Transverse colon (tissue), 4 donors: Measurements from ENCODE around the gene NLGN4X. TPM values are rescaled to one million over a fixed set of nuclear protein-coding genes. Genes with fewer than 3 reads are reported as not detected.
A peak's percentile ranks its signal among the peaks of the same experiment; 100 is the strongest.

ENCODE experiments used
- DNase-seq: peaks from one replicate; pipeline ENCODE4 v3.0.0-alpha.2; 2019
- H3K27ac ChIP-seq, 4 donors: fragments of 200-600 bp; sonication (generic); 2 replicates each; pipeline ENCODE4 v1.5.1; 2016 to 2018; ENCODE audit warnings: inconsistent platforms in 4 of 4
- H3K27me3 ChIP-seq: fragments of 200-600 bp; sonication (generic); 2 replicates; pipeline ENCODE4 v1.5.1; 2017; ENCODE audit warnings: inconsistent platforms
- H3K36me3 ChIP-seq, 4 donors: fragments of 200-600 bp; sonication (generic); 2 replicates each; pipeline ENCODE4 v1.5.1; 2017 to 2019; ENCODE audit warnings: inconsistent platforms in 4 of 4
- H3K4me1 ChIP-seq, 4 donors: fragments of 200-600 bp; sonication (generic); 2 replicates each; pipeline ENCODE4 v1.5.1; 2017 to 2020; ENCODE audit warnings: inconsistent platforms in 4 of 4
- H3K4me3 ChIP-seq, 4 donors: fragments of 200-600 bp; sonication (generic); 1 replicate in 1 of 4; 2 replicates in 3 of 4; pipeline versions ENCODE4 v1.5.1 to v1.6.1; 2017 to 2019; ENCODE audit warnings: inconsistent platforms in 4 of 4
- H3K9me3 ChIP-seq, 2 donors: fragments of 200-600 bp; sonication (generic); 2 replicates each; pipeline ENCODE4 v1.5.1; 2017 to 2019; ENCODE audit warnings: inconsistent platforms in 2 of 2
- CTCF ChIP-seq, 5 experiments: fragments of 200-600 bp in 3 of 5; fragments of 450-650 bp in 2 of 5; sonication (generic) in 3 of 5; IDR thresholded peaks; 1 replicate in 2 of 5; 2 replicates in 3 of 5; pipeline ENCODE4 v1.5.1; 2016 to 2017; ENCODE audit warnings: antibody characterized with exemption in 5 of 5, inconsistent platforms in 3 of 5, mild to moderate bottlenecking in 2 of 5, moderate library complexity in 1 of 5
- EP300 ChIP-seq: sonication (generic); formaldehyde crosslinking; IDR thresholded peaks from one replicate; pipeline ENCODE4 v1.6.1; 2017; ENCODE audit warnings: antibody characterized with exemption, low read depth
- POLR2A ChIP-seq: fragments of 450-650 bp; IDR thresholded peaks from one replicate; pipeline ENCODE4 v1.6.1; 2016; ENCODE audit warnings: antibody characterized with exemption, mild to moderate bottlenecking, moderate library complexity
- POLR2AphosphoS5 ChIP-seq, 3 donors: sonication (generic); formaldehyde crosslinking; IDR thresholded peaks; one replicate each; pipeline ENCODE4 v1.6.1; 2016; ENCODE audit warnings: antibody characterized with exemption in 3 of 3
- WGBS, 2 donors: methylation state at CpG; one replicate each; pipeline ENCODE4 v1.1.5; 2018; ENCODE audit warnings: low coverage in 1 of 2; 5-methylcytosine and 5-hydroxymethylcytosine counted together
- in situ Hi-C, 4 donors: fragments of 200-750 bp; cut with MboI; loops; one replicate each; pipeline versions ENCODE4 v1.15.0 to v1.15.1; 2017; ENCODE audit warnings: low sequenced_read_pairs in 3 of 4, low pct_ligation_motif_present in 1 of 4, low pct_unique_long_range_greater_than_20kb in 1 of 4
- intact Hi-C: fragments of 100-400 bp; cut with DNase I; formaldehyde crosslinking; loops from one replicate; pipeline ENCODE4 v1.15.1; 2023; ENCODE audit warnings: low total_unique reads
- total RNA-seq, 4 donors: library from RNA; depleted of rRNA; stranded (reverse); fragments of >200 nt; gene quantifications; one replicate each; pipeline ENCODE4 v1.1.0, GENCODE V29; 2016

Gene NLGN4X
- total RNA-seq, 4 donors from 2014 or later: 0.96 to 1.7 (median 1.5) TPM; not detected in 1

- Histone ChIP-seq H3K27ac (peak overlapping the region in 3 of 4 donors; percentile 6 to 43 (median 31)), H3K4me3 (peak overlapping the region; percentile 5 to 42 (median 20)), H3K36me3 (no peaks in the 10 kb centered on the region), H3K27me3 (peaks cover 13% of the 10 kb centered on the region), H3K4me1 (no peaks in the 10 kb centered on the region), H3K9me3 (no peaks in the 10 kb centered on the region)
- WGBS, 2 donors: 5% methylated on average over 53 of the region's 65 CpGs; no CpG with 5 or more reads in 1 of the 2 donors
- intact Hi-C loops: no loop called here
- DNase-seq: no peak
- in situ Hi-C loops: no loop called here
- TF ChIP-seq CTCF (IDR thresholded peaks at IDR 0.05) (no peak), POLR2A (no peak), EP300 (no peak), POLR2AphosphoS5 (IDR thresholded peaks at IDR 0.05) (no peak)
Measured at GRCh38 chrX:6226596-6227452, 1.8 kb downstream of the NLGN4X start.

- Histone ChIP-seq H3K9me3 (no peaks in the 10 kb centered on the region), H3K4me1 (no peaks in the 10 kb centered on the region), H3K4me3 (peak overlapping the region in 3 of 4 donors; percentile 18 to 42 (median 23)), H3K36me3 (no peaks in the 10 kb centered on the region), H3K27ac (peak overlapping the region in 3 of 4 donors; percentile 6 to 43 (median 31)), H3K27me3 (peaks cover 13% of the 10 kb centered on the region)
- intact Hi-C loops: no loop called here
- 3% methylated on average over 46 of the region's 46 CpGs; no CpG with 5 or more reads in 1 of the 2 donors for WGBS, 2 donors
- no peak for DNase-seq
- in situ Hi-C loops: no loop called here
- TF ChIP-seq CTCF (IDR thresholded peaks at IDR 0.05) (no peak), EP300 (no peak), POLR2AphosphoS5 (IDR thresholded peaks at IDR 0.05) (no peak), POLR2A (no peak)
Measured at GRCh38 chrX:6225911-6226595, 2.6 kb downstream of the NLGN4X start.

DNA sequence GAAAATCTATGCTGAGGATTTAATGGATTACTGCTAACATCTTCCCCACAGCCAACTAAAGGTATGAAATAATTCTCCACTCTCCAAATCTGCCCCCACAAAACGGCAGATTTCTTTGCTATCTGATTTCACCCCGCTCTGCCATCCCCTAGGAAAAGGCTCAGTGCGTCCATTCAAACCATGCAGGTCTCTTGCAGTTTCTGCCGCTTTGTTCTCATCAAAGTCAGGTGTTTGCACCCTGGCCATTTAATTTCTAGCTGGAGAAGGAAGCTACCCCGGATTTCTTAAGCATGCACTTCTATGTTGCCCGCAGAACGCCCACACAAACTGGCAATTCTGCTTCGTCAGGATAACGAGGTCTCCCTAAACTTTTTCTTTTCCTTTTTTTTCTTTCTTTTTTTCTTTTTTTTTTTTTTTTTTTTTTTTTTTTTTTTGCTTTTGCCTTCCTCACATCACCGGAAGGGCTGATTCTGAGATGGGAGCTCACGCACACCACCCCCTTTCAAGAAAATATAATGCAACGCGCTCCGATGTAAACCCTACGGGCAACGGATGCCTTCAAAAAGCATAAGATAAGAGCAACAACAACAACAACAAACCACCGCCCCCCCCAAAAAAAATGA is 3.3 kb downstream of the NLGN4X start:
- Histone ChIP-seq H3K27me3 (peaks cover 13% of the 10 kb centered on the region), H3K9me3 (no peaks in the 10 kb centered on the region), H3K36me3 (no peaks in the 10 kb centered on the region), H3K4me1 (no peaks in the 10 kb centered on the region), H3K4me3 (peak overlapping the region in 1 of 4 donors; percentile 42), H3K27ac (no peak overlapping the region)
- in situ Hi-C loops (no loop called here), intact Hi-C loops (no loop called here)
- 20% methylated on average over 17 of the region's 17 CpGs; no CpG with 5 or more reads in 1 of the 2 donors for WGBS, 2 donors
- no peak for DNase-seq
- TF ChIP-seq EP300 (no peak), POLR2A (no peak), CTCF (IDR thresholded peaks at IDR 0.05) (no peak), POLR2AphosphoS5 (IDR thresholded peaks at IDR 0.05) (no peak)

DNA sequence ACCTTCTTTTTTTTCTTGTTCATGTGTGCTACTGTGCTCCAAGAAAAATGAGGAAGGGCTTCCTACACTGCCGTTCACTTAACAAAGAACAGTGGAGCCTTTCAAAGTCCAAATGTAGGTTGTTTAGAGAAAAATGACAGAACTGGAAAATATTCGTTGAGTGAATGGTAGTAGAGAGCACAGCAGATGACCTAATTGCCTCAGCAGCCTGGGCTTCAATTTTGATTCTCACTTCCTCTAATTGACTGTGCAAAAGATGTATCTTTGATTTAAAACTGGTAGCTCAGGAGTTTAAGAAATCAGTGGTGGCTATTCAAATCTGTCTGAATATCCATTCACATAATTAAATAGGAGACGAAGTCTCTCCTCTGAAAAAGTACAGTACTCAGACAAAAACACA is 5.2 kb downstream of the NLGN4X start:
- intact Hi-C loops (no loop called here), in situ Hi-C loops (no loop called here)
- Histone ChIP-seq H3K36me3 (no peaks in the 10 kb centered on the region), H3K4me1 (no peaks in the 10 kb centered on the region), H3K27me3 (peaks cover 13% of the 10 kb centered on the region), H3K27ac (no peak overlapping the region), H3K4me3 (no peak overlapping the region), H3K9me3 (no peaks in the 10 kb centered on the region)
- TF ChIP-seq POLR2A (no peak), POLR2AphosphoS5 (IDR thresholded peaks at IDR 0.05) (no peak), EP300 (no peak), CTCF (IDR thresholded peaks at IDR 0.05) (no peak)
- no peak for DNase-seq
- 25 to 34% methylated on average over 2 to 3 of the region's 3 CpGs for WGBS, 2 donors
